ENCODE data around the gene SIGLEC1.

DNA sequence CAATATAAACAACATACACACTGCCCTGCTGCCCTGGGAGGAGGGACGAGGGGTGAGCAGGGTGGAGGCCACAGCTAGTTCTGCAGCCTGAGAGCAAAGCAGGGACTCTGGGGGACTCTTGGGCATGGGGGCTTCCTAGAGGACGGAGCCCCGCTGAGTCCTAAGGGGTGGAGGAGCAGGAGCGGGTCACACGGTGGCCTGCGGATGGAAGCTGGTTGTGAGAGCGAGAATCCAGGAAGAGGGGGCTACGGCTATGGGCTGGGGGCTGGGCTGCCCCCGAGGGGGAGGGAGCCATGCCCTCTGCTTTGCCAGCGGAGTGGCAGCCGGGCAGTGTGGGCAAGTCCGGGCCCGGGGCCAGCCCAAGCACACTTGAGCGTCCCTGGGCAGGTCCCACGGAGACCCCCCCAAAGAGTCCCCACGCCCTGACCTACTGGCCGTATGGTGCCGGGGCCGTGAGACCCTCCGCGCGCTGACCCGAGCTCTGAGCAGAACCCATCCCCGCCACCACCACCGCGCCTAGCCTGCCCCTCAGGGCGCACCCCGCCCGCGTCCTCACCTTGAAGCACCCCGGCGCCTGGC lies 31.0 kb downstream of the SIGLEC1 start:
- no peak for TF ChIP-seq EZH2 (IDR thresholded peaks at IDR 0.05; ENCODE audit: low read length, unreplicated experiment)
- TF ChIP-seq, protein P1, sequence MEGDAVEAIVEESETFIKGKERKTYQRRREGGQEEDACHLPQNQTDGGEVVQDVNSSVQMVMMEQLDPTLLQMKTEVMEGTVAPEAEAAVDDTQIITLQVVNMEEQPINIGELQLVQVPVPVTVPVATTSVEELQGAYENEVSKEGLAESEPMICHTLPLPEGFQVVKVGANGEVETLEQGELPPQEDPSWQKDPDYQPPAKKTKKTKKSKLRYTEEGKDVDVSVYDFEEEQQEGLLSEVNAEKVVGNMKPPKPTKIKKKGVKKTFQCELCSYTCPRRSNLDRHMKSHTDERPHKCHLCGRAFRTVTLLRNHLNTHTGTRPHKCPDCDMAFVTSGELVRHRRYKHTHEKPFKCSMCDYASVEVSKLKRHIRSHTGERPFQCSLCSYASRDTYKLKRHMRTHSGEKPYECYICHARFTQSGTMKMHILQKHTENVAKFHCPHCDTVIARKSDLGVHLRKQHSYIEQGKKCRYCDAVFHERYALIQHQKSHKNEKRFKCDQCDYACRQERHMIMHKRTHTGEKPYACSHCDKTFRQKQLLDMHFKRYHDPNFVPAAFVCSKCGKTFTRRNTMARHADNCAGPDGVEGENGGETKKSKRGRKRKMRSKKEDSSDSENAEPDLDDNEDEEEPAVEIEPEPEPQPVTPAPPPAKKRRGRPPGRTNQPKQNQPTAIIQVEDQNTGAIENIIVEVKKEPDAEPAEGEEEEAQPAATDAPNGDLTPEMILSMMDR (conservative IDR thresholded peaks at IDR 0.05; ENCODE audit: low read depth, low read length): no peak
